RWPE2 (cell line): ENCODE results near the gene ZC3H12D.
"Not testable (repeated sequence)": the region's sequence is repeated elsewhere in the genome, so short reads cannot be mapped to it uniquely, and the experiment has no call there.

Source experiments
- ATAC-seq: fragments of 200-7000 bp; cut with Tn5 transposase; 3 replicates; pipeline ENCODE4 v1.9.1; 2021; ENCODE audit warnings: low read depth
- DNase-seq: peaks from one replicate; pipeline ENCODE4 v3.0.0-alpha.2; 2020; ENCODE audit warnings: low spot score
- H3K27ac ChIP-seq: fragments of 450-650 bp; 2 replicates; pipeline ENCODE4 v1.5.1; 2017; ENCODE audit warnings: mild to moderate bottlenecking; ENCODE audit not compliant: poor library complexity, severe bottlenecking
- H3K27me3 ChIP-seq: fragments of 250-450 bp; sonication (Bioruptor Pico); 2 replicates; pipeline ENCODE4 v1.5.1; 2021; ENCODE audit warnings: mild to moderate bottlenecking, moderate library complexity; ENCODE audit not compliant: insufficient read depth, poor library complexity, severe bottlenecking
- H3K36me3 ChIP-seq: fragments of 250-450 bp; sonication (Bioruptor Pico); 2 replicates; pipeline ENCODE4 v1.5.1; 2020; ENCODE audit warnings: low read depth, mild to moderate bottlenecking, moderate library complexity
- H3K4me1 ChIP-seq: fragments of 250-450 bp; sonication (Bioruptor Pico); 2 replicates; pipeline ENCODE4 v1.5.1; 2021; ENCODE audit warnings: mild to moderate bottlenecking, moderate library complexity; ENCODE audit not compliant: insufficient read depth, poor library complexity, severe bottlenecking
- H3K4me3 ChIP-seq: fragments of 250-450 bp; sonication (Bioruptor Pico); 2 replicates; pipeline ENCODE4 v1.5.1; 2021; ENCODE audit warnings: mild to moderate bottlenecking, moderate library complexity; ENCODE audit not compliant: severe bottlenecking
- H3K9me3 ChIP-seq: fragments of 250-450 bp; sonication (Bioruptor Pico); 2 replicates; pipeline ENCODE4 v1.5.1; 2021; ENCODE audit warnings: mild to moderate bottlenecking, moderate library complexity; ENCODE audit not compliant: severe bottlenecking
- TF ChIP-seq, protein P1 (sequence below): fragments of 450-650 bp; IDR thresholded peaks from one replicate; pipeline ENCODE4 v1.5.1; 2017; ENCODE audit warnings: mild to moderate bottlenecking, moderate library complexity; ENCODE audit not compliant: poor library complexity, severe bottlenecking

ZC3H12D gene

DNA sequence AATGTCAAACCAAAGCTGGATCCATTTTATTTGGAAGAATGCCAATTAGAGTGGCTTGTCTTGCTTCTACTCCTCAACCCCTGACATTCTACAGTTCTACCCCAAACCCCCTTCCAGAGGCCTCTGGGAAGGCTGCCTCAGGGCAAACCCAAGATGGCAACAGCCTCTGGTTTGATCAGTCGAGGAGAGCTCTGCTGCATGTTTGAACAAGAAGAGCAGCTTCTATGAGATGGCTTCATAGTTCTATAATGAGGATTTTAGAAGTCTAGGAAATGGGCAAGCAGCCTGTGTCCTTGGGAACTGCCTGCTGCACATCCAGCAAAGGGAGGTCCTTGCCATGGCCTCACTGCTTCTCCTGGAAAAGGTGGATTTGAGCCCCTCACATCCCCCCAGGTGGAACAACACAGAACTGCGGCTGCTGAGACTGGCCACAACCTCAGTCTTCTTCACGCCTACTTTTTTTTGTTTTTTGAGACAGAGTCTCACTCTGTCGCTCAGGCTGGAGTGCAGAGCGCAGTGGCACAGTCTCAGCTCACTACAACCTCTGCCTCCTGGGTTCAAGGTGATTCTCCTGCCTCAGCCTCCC, 37.9 kb downstream of the ZC3H12D start:
- Histone ChIP-seq H3K27me3 (peaks cover 3% of the 10 kb centered on the region), H3K27ac (no peak overlapping the region), H3K9me3 (no peaks in the 10 kb centered on the region), H3K36me3 (no peaks in the 10 kb centered on the region), H3K4me3 (no peak overlapping the region), H3K4me1 (no peaks in the 10 kb centered on the region)
- DNase-seq (no peak), ATAC-seq (no peak)
- TF ChIP-seq, protein P1, sequence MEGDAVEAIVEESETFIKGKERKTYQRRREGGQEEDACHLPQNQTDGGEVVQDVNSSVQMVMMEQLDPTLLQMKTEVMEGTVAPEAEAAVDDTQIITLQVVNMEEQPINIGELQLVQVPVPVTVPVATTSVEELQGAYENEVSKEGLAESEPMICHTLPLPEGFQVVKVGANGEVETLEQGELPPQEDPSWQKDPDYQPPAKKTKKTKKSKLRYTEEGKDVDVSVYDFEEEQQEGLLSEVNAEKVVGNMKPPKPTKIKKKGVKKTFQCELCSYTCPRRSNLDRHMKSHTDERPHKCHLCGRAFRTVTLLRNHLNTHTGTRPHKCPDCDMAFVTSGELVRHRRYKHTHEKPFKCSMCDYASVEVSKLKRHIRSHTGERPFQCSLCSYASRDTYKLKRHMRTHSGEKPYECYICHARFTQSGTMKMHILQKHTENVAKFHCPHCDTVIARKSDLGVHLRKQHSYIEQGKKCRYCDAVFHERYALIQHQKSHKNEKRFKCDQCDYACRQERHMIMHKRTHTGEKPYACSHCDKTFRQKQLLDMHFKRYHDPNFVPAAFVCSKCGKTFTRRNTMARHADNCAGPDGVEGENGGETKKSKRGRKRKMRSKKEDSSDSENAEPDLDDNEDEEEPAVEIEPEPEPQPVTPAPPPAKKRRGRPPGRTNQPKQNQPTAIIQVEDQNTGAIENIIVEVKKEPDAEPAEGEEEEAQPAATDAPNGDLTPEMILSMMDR: no peak

DNA sequence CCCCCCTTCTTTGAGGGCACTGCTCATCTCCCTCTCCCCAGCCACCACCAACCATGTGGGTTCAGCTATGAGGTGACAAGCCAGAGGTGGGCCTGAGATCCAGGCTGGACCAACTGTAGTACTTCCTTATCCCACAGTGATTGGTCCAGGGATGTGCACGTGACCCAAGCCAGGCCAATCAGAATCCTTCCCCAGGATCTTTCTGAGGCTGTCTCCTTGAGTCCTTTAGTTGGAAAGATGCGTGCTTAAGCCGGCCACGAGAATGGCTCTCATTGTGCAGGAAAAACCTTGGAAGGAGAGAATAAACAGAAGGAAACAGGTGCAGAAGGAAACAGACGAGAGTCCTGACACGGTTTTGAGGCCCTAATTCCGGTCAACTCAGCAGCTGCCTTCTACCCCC, 39.2 kb downstream of the ZC3H12D start:
- TF ChIP-seq, protein P1: no peak
- Histone ChIP-seq H3K9me3 (no peaks in the 10 kb centered on the region), H3K27me3 (peaks cover under 1% of the 10 kb centered on the region), H3K27ac (no peak overlapping the region), H3K4me3 (no peak overlapping the region), H3K4me1 (no peaks in the 10 kb centered on the region), H3K36me3 (no peaks in the 10 kb centered on the region)
- DNase-seq (no peak), ATAC-seq (no peak)

DNA sequence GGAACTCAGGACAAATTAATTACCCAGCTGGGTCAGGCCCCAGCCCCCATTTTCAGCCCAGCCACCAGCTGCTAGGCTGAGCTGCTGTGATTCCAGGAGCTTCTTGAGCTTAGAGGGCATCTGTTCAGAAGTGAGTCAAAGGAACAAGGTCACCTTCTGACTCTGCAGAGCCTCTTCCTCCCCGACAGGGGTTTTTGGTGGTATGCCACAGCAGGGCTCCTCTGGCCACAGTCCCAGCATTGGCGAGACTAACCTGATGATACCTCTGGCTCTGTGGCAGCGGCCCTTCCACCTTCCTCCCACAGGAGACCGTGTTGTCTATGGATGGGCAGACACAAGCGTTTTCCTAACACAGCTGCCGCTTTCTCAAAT, 39.7 kb downstream of the ZC3H12D start:
- Histone ChIP-seq H3K36me3 (no peaks in the 10 kb centered on the region), H3K4me1 (no peaks in the 10 kb centered on the region), H3K27me3 (no peaks in the 10 kb centered on the region), H3K27ac (no peak overlapping the region), H3K4me3 (no peak overlapping the region), H3K9me3 (no peaks in the 10 kb centered on the region)
- no peak for ATAC-seq
- TF ChIP-seq, protein P1: no peak
- DNase-seq: no peak

DNA sequence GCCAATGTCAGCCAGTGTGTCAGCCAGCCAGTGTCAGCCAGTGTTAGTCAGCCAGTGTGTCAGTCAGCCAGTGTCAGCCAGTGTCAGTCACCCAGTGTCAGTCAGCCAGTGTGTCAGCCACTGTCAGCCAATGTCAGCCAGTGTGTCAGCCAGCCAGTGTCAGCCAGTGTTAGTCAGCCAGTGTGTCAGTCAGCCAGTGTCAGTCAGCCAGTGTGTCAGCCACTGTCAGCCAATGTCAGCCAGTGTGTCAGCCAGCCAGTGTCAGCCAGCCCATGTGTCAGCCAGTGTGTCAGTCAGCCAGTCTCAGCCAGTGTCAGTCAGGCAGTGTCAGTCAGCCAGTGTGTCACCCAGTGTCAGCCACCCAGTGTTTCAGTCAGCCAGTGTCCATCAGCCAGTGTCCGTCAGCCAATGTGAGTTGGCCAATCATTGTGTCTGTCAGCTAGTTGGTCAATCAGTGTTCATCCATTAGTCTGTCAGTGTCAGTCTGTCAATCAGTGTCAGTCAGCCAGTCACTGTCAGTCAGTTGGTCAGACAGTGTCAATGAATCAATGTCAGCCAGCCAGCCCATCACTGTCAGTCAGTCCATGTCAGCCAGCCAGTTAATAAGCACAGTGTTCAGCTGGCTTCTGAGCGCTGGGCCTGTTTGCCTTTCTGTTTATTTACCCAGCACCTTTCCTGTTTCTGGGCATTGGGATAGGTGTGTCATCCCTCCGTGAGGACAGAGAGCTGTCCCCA, 40.3 kb downstream of the ZC3H12D start:
- DNase-seq, H3K27me3 ChIP-seq, H3K4me1 ChIP-seq, H3K36me3 ChIP-seq, H3K27ac ChIP-seq, H3K9me3 ChIP-seq, ATAC-seq, H3K4me3 ChIP-seq: not testable (repeated sequence)

DNA sequence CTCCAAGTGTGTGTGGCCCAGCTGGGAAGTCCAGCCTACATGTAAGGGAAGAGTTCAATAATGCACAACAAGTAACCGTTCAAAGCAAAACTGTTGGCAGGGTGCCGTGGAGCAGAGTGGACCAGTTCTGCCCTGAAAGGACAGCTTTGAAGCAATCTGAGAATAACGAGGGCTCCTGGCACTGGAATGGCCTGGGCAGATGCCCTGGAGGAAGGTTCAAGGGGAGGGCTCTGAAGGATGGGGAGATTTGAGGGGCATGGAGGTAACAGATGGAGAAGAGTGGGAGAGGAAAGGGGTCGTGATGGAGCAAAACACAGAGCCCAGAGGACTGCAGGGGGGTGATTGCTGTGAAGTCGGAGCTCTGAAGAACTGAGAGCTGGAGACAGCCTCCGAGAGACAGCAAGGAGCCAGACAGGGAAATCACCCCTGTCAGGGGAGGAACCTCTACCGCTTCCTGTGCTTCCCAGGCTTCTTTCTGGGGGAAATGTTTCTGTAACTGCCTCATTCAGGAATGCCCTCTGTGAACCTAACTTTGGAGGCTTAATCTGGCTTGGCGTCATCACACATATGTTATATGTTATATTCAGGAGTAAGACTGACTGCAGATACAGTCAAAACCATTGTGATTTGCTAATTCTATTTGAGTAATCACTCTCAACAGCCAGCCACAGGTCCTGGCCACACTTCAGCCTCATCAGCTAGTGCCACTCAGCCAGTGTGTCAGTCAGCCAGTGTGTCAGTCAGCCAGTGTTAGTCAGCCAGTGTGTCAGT, 41.2 kb downstream of the ZC3H12D start:
- Histone ChIP-seq H3K27ac (no peak overlapping the region), H3K36me3 (no peaks in the 10 kb centered on the region), H3K9me3 (no peaks in the 10 kb centered on the region), H3K4me3 (no peak overlapping the region), H3K4me1 (no peaks in the 10 kb centered on the region), H3K27me3 (no peaks in the 10 kb centered on the region)
- DNase-seq (no peak), ATAC-seq (no peak)
- TF ChIP-seq, protein P1: no peak
